CD4-positive, alpha-beta T cell (primary cell): ENCODE results near the gene LDLRAD4. TPM values are rescaled to one million over a fixed set of nuclear protein-coding genes. Genes with fewer than 3 reads are reported as not detected.

Experiments
- ATAC-seq: fragments of 200-7000 bp; cut with Tn5 transposase; one replicate; pipeline ENCODE4 v1.10.0; 2022; ENCODE audit warnings: mild to moderate bottlenecking; ENCODE audit not compliant: poor library complexity
- CTCF ChIA-PET: fragments of 350-600 bp; sonication (Branson Sonifier 250); formaldehyde crosslinking; loops from one replicate; lab custom pipeline; 2021; ENCODE audit warnings: antibody characterized with exemption, inconsistent platforms; lab: Charles Lee
- POLR2A ChIA-PET: fragments of 350-600 bp; sonication (Branson Sonifier 250); formaldehyde crosslinking; loops from one replicate; lab custom pipeline; 2021; ENCODE audit warnings: antibody characterized with exemption, inconsistent platforms; lab: Charles Lee
- DNase-seq, 14 experiments: peaks; one replicate each; pipeline ENCODE4 v3.0.0-alpha.2; 2013 to 2020; ENCODE audit warnings: mixed read lengths in 2 of 14
- H3K27ac ChIP-seq, 2 donors: one replicate each; pipeline versions ENCODE4 v1.5.1 to v1.7.0; 2013; ENCODE audit warnings: low read length in 2 of 2, low read depth in 1 of 2, mild to moderate bottlenecking in 1 of 2
- H3K27me3 ChIP-seq, 2 experiments: 1 replicate in 1 of 2; 2 replicates in 1 of 2; pipeline versions ENCODE4 v1.6.1 to v1.7.0; 2013; ENCODE audit warnings: low read length in 2 of 2, control low read depth in 1 of 2, mild to moderate bottlenecking in 1 of 2, moderate library complexity in 1 of 2; ENCODE audit not compliant: insufficient read depth in 2 of 2, control insufficient read depth in 1 of 2
- H3K36me3 ChIP-seq: one replicate; pipeline ENCODE4 v1.6.1; 2013; ENCODE audit warnings: low read length, control low read depth; ENCODE audit not compliant: insufficient read depth
- H3K4me1 ChIP-seq: one replicate; pipeline ENCODE4 v1.6.1; 2013; ENCODE audit warnings: low read length, control low read depth; ENCODE audit not compliant: insufficient read depth
- H3K4me3 ChIP-seq: one replicate; pipeline ENCODE4 v1.5.1; 2013; ENCODE audit warnings: mild to moderate bottlenecking, low read length, moderate library complexity
- H3K9me3 ChIP-seq, 2 experiments: 1 replicate in 1 of 2; 2 replicates in 1 of 2; pipeline versions ENCODE4 v1.6.1 to v1.7.0; 2013; ENCODE audit warnings: low read length in 2 of 2, mild to moderate bottlenecking in 2 of 2, control low read depth in 1 of 2, moderate library complexity in 1 of 2; ENCODE audit not compliant: control insufficient read depth in 1 of 2, insufficient read depth in 1 of 2
- H3K27ac Mint-ChIP-seq: one replicate; pipeline ENCODE4 v1.8.0; 2020; ENCODE audit warnings: mixed read lengths
- H3K27me3 Mint-ChIP-seq: one replicate; pipeline ENCODE4 v1.8.0; 2021; ENCODE audit warnings: mixed read lengths
- H3K36me3 Mint-ChIP-seq: one replicate; pipeline ENCODE4 v1.8.0; 2021; ENCODE audit warnings: low read depth, mixed read lengths
- H3K4me1 Mint-ChIP-seq: one replicate; pipeline ENCODE4 v1.8.0; 2021; ENCODE audit warnings: low read depth, mixed read lengths
- H3K4me3 Mint-ChIP-seq: one replicate; pipeline ENCODE4 v1.8.0; 2020; ENCODE audit warnings: mild to moderate bottlenecking, mixed read lengths
- H3K9me3 Mint-ChIP-seq: one replicate; pipeline ENCODE4 v1.8.0; 2020; ENCODE audit warnings: mixed read lengths
- intact Hi-C, 2 experiments: fragments of 100-400 bp; cut with DNase I in 1 of 2; cut with micrococcal nuclease in 1 of 2; formaldehyde crosslinking; loops; one replicate each; pipeline versions ENCODE4 v1.15.1 to v1.9.0; 2023 to 2025; cut with DNase I, micrococcal nuclease
- total RNA-seq, 174 experiments: library from RNA in 2 of 174; stranded (reverse) in 2 of 174; gene quantifications; one replicate each; pipeline ENCODE4 v1.2.3 and lab custom pipeline; 2021 to 2026
- TF ChIP-seq, protein P1 (sequence below): fragments of 200-600 bp; IDR thresholded peaks from one replicate; pipeline ENCODE4 v1.8.0; 2022; ENCODE audit warnings: antibody characterized with exemption, mild to moderate bottlenecking

The LDLRAD4 gene
- total RNA-seq, 2 experiments from 2014 or later: 51.9 to 52.7 TPM

DNA sequence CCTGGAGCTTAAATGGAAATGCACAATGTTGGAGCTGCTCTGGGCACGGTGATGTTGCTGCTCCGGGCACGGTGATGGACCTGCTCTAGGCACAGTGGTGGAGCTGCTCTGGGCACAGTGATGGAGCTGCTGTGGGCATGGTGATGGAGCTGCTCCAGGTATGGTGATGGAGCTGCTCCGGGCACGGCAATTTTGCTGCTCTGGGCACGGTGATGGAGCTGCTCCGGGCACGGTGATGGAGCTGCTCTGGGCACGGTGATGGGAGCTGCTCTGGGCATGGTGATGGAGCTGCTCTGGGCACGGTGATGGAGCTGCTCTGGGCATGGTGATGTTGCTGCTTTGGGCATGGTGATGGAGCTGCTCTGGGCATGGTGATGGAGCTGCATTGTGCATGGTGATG is 79.7 kb downstream of the LDLRAD4 start:
- no peaks in the 10 kb centered on the region for H3K27me3 ChIP-seq
- ATAC-seq: no peak
- no peaks in the 10 kb centered on the region for H3K36me3 Mint-ChIP-seq
- no peak overlapping the region for H3K4me3 ChIP-seq
- ChIA-PET CTCF (interaction anchor here (1.4 kb wide), 1 partner anchor 12 kb away, joined by 3 read pairs; no protein-coding TSS in a partner anchor), POLR2A (interaction anchor here (0.5 kb wide), 1 partner anchor 10 kb away, joined by 3 read pairs; no protein-coding TSS in a partner anchor)
- H3K4me1 ChIP-seq: peaks cover 10% of the 10 kb centered on the region
- DNase-seq: no peak
- intact Hi-C loops: no loop called here
- no peaks in the 10 kb centered on the region for H3K9me3 Mint-ChIP-seq
- H3K36me3 ChIP-seq: no peaks in the 10 kb centered on the region
- H3K9me3 ChIP-seq: peaks cover 0 to 6% of the 10 kb centered on the region in 2 experiments
- no peak overlapping the region for H3K27ac ChIP-seq
- H3K27me3 Mint-ChIP-seq: no peaks in the 10 kb centered on the region
- peaks cover 23% of the 10 kb centered on the region for H3K4me1 Mint-ChIP-seq
- no peak overlapping the region for H3K4me3 Mint-ChIP-seq
- TF ChIP-seq, protein P1, sequence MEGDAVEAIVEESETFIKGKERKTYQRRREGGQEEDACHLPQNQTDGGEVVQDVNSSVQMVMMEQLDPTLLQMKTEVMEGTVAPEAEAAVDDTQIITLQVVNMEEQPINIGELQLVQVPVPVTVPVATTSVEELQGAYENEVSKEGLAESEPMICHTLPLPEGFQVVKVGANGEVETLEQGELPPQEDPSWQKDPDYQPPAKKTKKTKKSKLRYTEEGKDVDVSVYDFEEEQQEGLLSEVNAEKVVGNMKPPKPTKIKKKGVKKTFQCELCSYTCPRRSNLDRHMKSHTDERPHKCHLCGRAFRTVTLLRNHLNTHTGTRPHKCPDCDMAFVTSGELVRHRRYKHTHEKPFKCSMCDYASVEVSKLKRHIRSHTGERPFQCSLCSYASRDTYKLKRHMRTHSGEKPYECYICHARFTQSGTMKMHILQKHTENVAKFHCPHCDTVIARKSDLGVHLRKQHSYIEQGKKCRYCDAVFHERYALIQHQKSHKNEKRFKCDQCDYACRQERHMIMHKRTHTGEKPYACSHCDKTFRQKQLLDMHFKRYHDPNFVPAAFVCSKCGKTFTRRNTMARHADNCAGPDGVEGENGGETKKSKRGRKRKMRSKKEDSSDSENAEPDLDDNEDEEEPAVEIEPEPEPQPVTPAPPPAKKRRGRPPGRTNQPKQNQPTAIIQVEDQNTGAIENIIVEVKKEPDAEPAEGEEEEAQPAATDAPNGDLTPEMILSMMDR: no peak
- H3K27ac Mint-ChIP-seq: no peak overlapping the region

DNA sequence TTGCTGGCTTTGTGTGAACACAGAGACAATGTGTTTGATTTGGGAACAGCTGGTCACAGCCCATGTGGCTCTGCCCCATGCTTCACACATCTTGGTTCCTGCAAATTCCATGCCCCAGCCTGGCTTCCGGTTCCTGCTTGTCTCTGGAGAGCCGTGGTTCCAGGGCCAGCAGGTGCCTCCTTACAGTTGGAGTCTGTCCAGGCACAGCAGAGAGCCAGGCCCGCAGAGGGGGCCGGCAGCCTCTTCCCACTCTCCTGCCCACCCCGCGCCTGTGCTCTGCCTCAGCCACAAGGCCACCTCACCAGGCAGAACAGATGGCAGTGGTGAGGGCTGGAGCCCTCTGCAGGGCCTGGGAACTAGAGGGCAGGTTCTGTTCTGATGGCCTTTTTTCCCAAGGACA is 81.5 kb downstream of the LDLRAD4 start:
- Mint-ChIP-seq H3K4me1 (peaks cover 28% of the 10 kb centered on the region), H3K27ac (no peak overlapping the region), H3K36me3 (no peaks in the 10 kb centered on the region), H3K27me3 (no peaks in the 10 kb centered on the region), H3K4me3 (no peak overlapping the region), H3K9me3 (no peaks in the 10 kb centered on the region)
- Histone ChIP-seq H3K27ac (no peak overlapping the region), H3K9me3 (peaks cover 0 to 6% of the 10 kb centered on the region in 2 experiments), H3K27me3 (no peaks in the 10 kb centered on the region), H3K4me1 (peaks cover 10% of the 10 kb centered on the region), H3K36me3 (no peaks in the 10 kb centered on the region), H3K4me3 (no peak overlapping the region)
- intact Hi-C loops: no loop called here
- ChIA-PET POLR2A (no interaction called here), CTCF (interaction anchor here (1.4 kb wide), 1 partner anchor 14 kb away, joined by 3 read pairs; no protein-coding TSS in a partner anchor)
- TF ChIP-seq, protein P1: no peak
- DNase-seq (no peak), ATAC-seq (no peak)

DNA sequence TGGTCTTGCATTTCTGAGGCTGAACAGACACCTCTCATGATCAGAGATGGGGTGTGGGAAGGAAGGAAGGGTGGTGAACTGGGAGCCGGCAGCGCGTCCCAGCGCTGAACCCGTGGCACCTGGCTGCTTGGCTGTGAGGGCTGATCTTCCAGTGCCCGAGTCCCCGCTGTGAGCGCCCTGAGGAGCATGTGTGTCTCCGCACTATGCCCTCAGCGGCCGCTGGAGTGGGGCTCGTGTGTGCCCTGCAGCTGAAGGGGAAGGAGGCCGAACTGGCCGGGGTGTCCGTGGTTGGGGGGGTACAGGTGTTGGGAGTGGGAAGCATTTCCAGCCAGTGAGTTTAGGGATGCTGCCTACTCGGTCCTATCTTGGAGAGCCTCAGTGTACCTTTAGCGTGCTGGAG is 82.2 kb downstream of the LDLRAD4 start:
- peaks cover 10% of the 10 kb centered on the region for H3K4me1 ChIP-seq
- DNase-seq (no peak), ATAC-seq (no peak)
- intact Hi-C loops: no loop called here
- no peak overlapping the region for H3K27ac ChIP-seq
- H3K36me3 ChIP-seq: no peaks in the 10 kb centered on the region
- H3K27me3 ChIP-seq: no peaks in the 10 kb centered on the region
- CTCF ChIA-PET: no interaction called here
- no peak overlapping the region for H3K4me3 ChIP-seq
- H3K9me3 ChIP-seq: peaks cover 0 to 6% of the 10 kb centered on the region in 2 experiments
- POLR2A ChIA-PET: no interaction called here
- Mint-ChIP-seq H3K36me3 (no peaks in the 10 kb centered on the region), H3K4me1 (peaks cover 23% of the 10 kb centered on the region), H3K4me3 (no peak overlapping the region), H3K27me3 (no peaks in the 10 kb centered on the region), H3K27ac (no peak overlapping the region), H3K9me3 (no peaks in the 10 kb centered on the region)
- TF ChIP-seq, protein P1: no peak
